GM12874 (cell line): ENCODE measurements around the gene INAFM2.

ENCODE experiments used
- TF ChIP-seq, protein P1 (sequence below): IDR thresholded peaks from 2 replicates; pipeline ENCODE4 v1.5.1; 2011; ENCODE audit warnings: low read depth, mild to moderate bottlenecking, control low read depth, low read length, moderate library complexity; ENCODE audit not compliant: insufficient read depth

The INAFM2 gene

DNA sequence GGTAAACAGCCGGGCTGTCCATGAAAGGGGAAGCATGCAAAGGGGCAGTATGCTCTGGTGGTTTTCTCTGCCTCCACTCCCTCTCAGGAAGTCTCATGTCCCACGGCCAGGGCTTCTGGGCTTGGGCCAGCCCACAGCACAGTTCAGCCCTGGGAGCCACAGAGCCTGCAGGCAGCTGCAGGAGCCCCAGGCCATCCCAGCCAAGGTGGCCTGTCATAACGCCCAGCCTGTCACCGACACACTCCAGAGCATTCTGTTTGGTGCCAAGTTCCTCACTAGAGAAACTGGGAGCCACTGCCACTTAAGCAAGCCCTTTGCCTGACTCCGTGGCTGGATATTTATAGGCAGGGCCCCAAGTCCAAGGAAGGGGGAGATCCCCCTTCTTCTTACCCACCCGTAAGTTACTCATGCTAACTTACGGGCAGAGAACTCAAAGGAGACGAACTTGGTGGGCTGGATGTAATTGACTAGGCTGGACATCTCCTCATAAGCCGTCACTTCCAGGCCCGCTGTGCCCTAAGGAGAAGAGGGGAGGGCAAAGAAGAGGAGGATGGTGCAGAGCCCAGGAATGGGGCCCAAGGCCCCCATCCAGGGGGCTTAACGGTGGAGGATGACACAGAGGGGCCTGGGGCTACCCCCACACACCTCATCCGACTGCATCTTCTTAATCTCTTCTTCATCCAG is 27.5 kb upstream of the INAFM2 start:
- TF ChIP-seq, protein P1, sequence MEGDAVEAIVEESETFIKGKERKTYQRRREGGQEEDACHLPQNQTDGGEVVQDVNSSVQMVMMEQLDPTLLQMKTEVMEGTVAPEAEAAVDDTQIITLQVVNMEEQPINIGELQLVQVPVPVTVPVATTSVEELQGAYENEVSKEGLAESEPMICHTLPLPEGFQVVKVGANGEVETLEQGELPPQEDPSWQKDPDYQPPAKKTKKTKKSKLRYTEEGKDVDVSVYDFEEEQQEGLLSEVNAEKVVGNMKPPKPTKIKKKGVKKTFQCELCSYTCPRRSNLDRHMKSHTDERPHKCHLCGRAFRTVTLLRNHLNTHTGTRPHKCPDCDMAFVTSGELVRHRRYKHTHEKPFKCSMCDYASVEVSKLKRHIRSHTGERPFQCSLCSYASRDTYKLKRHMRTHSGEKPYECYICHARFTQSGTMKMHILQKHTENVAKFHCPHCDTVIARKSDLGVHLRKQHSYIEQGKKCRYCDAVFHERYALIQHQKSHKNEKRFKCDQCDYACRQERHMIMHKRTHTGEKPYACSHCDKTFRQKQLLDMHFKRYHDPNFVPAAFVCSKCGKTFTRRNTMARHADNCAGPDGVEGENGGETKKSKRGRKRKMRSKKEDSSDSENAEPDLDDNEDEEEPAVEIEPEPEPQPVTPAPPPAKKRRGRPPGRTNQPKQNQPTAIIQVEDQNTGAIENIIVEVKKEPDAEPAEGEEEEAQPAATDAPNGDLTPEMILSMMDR = no peak

GRCh38 chr15:40296561-40297230 is 26.8 kb upstream of the INAFM2 start:
- TF ChIP-seq, protein P1 = no peak

GRCh38 chr15:40297356-40297755 is 26.1 kb upstream of the INAFM2 start:
- TF ChIP-seq, protein P1 = no peak

DNA sequence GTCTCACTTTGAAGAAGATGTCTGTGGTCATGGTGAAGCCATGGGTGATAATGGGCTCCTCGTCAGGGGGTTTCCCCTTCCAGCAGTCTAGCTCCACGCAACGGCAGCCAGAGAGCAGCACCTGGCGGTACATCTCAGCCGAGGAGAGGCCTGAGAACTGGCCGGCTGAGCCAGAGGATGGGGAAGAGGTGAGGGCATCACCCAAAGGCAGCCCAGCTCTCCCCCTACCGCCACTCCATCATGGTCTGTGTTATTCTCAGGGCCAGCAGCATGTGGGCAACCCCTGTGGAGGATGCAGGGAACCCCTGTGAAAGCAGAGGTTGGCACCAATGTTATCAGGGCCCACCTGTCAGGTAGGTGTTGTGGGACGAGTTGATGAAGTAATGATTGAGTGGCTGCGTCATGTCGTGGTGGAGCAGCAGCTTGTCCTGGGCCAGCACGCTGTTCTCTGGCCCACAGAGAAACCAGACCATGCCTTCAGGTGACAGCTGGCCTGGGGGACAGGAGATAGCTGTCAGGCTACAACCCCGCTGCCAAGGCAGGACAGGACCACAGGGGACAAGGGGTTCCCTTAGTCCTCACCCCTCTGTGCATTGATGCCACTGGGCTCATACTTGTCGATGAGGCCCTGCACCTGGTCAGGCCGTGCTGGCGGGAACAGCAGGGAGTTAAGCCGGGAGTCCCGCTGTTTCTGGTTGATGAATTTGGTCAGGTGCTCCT is 25.1 kb upstream of the INAFM2 start:
- TF ChIP-seq, protein P1 = no peak

DNA sequence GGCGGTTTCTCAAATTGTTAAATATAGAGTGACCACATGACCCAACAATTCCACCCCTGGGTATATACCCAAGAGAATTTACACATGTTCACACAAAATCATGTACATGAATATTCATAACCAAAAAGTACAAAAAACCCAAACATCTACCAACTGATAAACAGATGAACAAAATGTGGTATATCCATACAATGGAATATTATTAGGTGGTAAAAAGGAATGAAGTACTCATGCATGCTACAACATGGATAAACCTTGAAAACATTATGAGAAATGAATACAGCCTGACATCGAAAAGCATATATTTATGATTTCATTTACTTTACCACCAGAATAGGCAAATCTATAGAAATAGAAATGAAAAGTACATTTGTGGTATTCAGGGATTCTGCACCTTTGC is 23.1 kb upstream of the INAFM2 start:
- TF ChIP-seq, protein P1 = no peak

GRCh38 chr15:40300771-40301170 is 22.7 kb upstream of the INAFM2 start:
- TF ChIP-seq, protein P1 = no peak

GRCh38 chr15:40301467-40302179 is 21.9 kb upstream of the INAFM2 start:
- TF ChIP-seq, protein P1 = no peak
